HG03521 (cell line): ENCODE data around the gene NENF.
"Not testable (repeated sequence)": the region's sequence is repeated elsewhere in the genome, so short reads cannot be mapped to it uniquely, and the experiment has no call there.

Experiments
- ATAC-seq: cut with Tn5 transposase; IDR thresholded peaks from one replicate; pipeline ENCODE4 v1.9.1; 2021; ENCODE audit warnings: mild to moderate bottlenecking, moderate library complexity; ENCODE audit not compliant: unreplicated experiment

Gene NENF

GRCh38 chr1:212432661-212433576, at the start of gene NENF:
Gene NENF, plus strand, starts transcription at chr1:212432920. Its CDS starts 24 bp downstream, at chr1:212432944.
- ATAC-seq = peak; percentile 99

- ATAC-seq = no peak
Measured at GRCh38 chr1:212386029-212386428, 46.7 kb upstream of the NENF start.

DNA sequence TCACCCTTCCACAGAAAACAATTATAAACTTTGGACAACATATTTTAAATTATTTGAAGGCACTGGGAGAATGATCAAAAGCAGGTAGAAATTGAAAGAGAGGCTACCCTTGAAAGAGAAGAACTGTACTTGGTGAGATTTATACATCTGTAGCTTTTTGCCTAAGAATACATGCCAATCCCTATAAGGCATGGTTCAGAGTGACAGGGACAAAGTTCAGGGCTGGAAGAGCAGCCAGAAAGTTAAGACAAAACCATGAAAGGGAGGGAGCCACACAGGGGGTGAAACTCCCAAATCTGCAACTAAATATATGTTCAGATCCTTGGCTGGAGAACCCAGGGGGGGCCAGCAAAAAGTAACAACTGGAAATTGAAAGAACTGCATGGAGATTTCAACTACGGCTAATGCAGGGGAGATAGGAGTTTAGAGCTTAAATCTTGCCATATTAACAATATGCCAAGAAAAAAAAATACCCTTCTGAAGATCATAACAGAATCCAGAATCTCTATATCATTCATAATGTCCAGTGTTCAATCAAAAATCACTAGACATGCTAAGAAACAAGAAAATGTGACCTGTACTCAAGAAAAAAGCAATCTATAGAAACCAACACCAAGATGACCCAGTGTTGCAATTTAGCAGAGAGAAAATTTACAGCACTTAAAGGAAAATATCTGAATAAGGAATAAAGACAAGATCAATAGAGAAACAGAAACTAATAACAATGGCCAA, 43.6 kb upstream of the NENF start:
- ATAC-seq = no peak

GRCh38 chr1:212395678-212396437, 36.9 kb upstream of the NENF start:
- not testable (repeated sequence) for ATAC-seq

- no peak for ATAC-seq
Measured at GRCh38 chr1:212396638-212397037, 36.1 kb upstream of the NENF start.

DNA sequence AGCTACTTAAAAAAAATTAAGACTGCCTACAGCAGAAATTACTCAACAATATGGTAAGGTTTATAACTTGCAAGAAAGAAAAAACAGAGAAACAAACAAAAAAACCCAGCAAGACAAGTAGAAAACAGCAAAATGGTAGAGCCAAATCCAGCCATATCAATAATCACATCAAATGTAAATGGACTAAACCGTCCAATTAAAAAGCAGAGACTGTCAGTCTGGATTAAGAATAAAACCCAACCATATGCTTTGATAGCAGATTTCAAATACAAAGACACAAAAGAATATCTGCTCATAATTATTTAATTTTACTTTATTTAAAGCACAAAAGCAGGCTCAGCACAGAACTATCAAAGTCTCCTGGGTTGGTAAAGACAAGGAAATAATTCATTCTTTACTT, 35.5 kb upstream of the NENF start:
- ATAC-seq = no peak

- ATAC-seq = no peak
Measured at GRCh38 chr1:212401042-212401441, 31.7 kb upstream of the NENF start.

DNA sequence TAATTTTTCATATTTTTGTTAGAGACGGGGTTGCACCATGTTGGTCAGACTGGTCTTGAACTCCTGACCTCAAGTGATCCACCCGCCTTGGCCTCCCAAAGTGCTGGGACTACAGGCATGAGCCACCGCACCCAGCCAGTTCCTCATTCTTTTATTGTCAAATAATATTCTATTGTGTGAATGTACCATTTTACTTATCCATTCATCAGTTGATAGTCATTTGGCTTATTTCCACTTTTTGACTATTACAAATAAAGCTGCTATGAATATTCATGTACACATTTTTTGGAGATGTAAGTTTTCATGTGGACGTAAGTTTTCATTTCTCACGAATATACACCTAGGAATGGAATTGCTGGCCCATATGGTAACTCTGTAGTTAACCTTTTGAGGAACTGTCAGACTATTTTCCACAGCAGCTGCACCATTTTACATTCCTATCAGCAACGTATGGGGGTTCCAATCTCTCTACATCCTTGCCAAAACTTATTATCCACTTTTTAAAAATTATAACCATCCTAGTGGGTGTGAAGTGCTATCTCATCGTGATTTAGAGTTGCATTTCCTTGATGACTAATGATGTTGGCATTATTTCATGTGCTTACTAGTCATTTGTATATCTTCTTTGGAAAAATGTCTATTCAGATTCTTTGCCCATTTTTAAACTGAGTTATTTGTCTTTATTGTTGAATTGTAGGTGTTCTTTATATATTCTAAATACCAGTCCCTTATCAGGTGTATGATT, 30.7 kb upstream of the NENF start:
- no peak for ATAC-seq

- ATAC-seq = no peak
Measured at GRCh38 chr1:212402666-212403321, 29.9 kb upstream of the NENF start.

GRCh38 chr1:212410231-212410820, 22.4 kb upstream of the NENF start:
- no peak for ATAC-seq

DNA sequence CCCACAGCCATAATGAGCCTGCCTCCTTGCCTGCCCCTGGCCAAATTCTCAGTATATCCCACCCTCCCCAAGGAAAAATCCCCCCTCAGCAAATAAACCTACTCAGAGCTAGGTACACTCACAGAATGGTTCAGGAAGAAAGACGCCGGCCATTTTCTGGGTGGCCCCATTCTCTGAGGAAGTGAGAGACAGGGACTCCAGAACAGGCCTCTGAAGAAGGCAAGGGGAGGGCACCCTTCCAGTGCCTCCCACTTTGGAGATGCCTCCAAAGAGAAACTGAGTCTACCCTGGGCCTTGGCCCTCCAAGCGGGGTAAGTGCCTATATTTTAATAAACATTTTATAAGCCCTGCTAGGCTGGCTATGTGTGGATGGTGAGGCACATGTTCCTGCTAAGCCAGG, 20.3 kb upstream of the NENF start:
- no peak for ATAC-seq

GRCh38 chr1:212413902-212414327, 18.8 kb upstream of the NENF start:
- ATAC-seq = peak; percentile 3

DNA sequence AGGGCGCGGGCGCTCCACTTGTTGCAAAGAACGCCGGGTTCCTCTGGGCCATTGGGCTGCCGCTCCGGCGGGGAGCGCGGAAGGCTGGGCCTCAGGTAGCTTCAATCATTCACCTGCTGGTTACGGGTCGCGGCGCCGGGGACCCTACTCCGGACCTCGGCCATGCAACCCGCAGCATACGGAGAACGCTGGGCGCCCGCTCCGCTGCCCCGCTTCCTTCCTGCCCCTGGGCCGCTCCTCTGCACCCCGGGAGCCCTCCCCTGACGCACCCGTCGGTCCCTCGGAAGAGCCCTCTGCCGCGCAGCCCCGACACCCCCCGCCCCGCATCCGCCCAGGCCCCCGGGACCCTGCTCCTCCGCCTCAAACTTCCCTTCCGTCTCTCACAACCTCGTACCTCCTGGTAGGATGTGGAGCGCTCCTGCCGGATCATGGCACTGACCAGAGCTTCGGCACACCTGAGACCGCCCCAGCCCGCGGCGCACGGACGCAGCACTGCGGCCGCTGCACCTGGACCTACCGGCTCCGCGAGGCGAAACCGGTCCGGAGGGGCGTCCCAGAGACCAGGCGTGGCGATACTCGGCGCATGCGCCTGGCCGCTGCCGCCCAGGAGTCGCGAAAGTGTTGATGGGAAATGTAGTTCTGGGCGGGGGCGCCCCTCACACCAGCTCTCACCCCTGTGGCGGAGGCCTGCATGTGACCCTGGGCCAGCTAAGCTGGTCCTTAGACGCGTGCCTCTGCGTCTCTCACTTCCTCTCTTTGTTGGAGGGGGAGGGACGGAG, 18.2 kb upstream of the NENF start, which contains the start of gene PACC1:
TSS of gene PACC1 (minus strand) at position 559 of the 779 bp plus-strand sequence. CDS start at position 430, 129 bp downstream.
- ATAC-seq = peak; percentile 98

GRCh38 chr1:212415107-212415841, 17.4 kb upstream of the NENF start:
- no peak for ATAC-seq

DNA sequence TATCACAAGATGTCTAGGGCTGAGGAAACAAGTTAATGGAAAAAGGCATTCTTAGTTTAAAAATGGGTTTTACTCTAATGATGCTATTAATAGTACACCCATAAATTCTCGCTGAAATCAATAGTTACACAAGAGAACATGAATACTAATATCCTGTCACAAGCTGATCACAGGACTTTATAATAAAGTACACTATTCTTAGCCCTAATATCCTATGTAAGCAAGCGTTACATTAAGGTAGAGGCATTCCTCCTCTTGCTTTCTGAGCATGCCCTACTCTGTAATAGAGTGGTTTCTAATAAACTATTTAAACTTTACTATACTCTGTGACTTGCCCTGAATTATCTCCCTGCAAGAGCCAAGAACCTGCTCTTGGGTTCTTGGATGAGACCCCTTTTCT, 11.6 kb upstream of the NENF start:
- ATAC-seq = no peak

DNA sequence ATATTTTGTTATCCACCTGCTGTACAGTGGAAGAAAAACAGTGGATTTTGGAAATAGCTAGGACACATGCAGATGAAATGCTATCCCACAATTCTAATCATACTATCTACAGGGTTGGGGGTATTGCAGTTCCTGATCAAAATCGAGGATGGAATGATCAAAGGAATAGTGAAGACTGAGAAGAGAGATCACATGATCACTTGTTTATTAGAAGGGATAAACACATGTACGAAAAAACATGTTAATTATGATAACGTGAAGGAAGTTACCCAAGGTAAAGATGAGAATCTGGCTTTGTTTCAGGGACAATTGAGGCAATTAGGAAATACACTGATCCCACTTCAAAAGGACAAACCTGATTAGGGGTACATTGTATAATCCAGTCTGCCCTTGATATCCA, 8.8 kb upstream of the NENF start:
- no peak for ATAC-seq

- ATAC-seq = no peak
Measured at GRCh38 chr1:212428496-212428895, 4.2 kb upstream of the NENF start.

DNA sequence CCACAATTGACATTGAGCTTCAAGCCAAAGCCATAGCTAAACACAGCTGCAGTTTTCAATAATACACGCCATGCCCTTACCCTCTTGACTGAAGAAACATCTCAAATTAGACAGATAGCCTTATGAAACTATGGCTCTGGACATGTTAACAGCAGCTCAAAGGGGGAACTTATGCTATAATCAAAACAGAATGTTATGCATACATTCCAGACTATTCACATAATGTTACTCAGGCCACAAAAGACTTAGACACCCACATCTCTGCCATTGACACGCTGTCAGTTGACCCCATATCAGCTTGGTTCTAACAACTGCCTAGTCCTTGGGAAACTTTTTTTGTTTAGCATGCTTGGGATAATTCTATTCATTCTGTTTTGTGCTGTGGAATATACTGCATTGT, 2.3 kb upstream of the NENF start:
- ATAC-seq = no peak
